GM12874 (cell line): ENCODE results near the gene SUFU.

Experiments
- TF ChIP-seq, protein P1 (sequence below): IDR thresholded peaks from 2 replicates; pipeline ENCODE4 v1.5.1; 2011; ENCODE audit warnings: low read depth, mild to moderate bottlenecking, control low read depth, low read length, moderate library complexity; ENCODE audit not compliant: insufficient read depth

The SUFU gene

GRCh38 chr10:102491136-102491535, 12.6 kb upstream of the SUFU start:
- TF ChIP-seq, protein P1, sequence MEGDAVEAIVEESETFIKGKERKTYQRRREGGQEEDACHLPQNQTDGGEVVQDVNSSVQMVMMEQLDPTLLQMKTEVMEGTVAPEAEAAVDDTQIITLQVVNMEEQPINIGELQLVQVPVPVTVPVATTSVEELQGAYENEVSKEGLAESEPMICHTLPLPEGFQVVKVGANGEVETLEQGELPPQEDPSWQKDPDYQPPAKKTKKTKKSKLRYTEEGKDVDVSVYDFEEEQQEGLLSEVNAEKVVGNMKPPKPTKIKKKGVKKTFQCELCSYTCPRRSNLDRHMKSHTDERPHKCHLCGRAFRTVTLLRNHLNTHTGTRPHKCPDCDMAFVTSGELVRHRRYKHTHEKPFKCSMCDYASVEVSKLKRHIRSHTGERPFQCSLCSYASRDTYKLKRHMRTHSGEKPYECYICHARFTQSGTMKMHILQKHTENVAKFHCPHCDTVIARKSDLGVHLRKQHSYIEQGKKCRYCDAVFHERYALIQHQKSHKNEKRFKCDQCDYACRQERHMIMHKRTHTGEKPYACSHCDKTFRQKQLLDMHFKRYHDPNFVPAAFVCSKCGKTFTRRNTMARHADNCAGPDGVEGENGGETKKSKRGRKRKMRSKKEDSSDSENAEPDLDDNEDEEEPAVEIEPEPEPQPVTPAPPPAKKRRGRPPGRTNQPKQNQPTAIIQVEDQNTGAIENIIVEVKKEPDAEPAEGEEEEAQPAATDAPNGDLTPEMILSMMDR, result no peak

- TF ChIP-seq, protein P1, result no peak
These were observed 11.3 kb upstream of the SUFU start for GRCh38 chr10:102492344-102492939.

DNA sequence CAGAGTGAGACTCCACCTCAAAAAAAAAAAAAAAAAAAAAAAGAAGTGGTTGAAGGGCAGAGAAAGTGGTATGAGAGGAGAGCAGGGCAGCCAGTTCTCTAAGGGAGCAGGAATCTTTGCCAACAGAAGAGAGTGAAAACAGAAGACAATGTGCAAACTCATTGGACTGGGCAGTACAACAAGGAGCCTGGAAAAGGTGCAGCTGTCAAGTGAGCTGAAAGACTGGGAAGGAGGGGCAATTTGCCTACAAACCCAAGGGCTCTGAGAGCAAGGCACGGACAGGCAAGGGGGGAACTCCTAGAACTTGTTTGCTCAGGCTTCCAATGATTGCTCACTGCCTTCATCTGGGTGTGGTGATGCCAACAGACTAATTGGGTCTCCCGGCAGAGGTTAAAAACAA, 10.8 kb upstream of the SUFU start:
- TF ChIP-seq, protein P1, result no peak

- TF ChIP-seq, protein P1, result no peak
These were observed 10.0 kb upstream of the SUFU start for GRCh38 chr10:102493771-102494170.

DNA sequence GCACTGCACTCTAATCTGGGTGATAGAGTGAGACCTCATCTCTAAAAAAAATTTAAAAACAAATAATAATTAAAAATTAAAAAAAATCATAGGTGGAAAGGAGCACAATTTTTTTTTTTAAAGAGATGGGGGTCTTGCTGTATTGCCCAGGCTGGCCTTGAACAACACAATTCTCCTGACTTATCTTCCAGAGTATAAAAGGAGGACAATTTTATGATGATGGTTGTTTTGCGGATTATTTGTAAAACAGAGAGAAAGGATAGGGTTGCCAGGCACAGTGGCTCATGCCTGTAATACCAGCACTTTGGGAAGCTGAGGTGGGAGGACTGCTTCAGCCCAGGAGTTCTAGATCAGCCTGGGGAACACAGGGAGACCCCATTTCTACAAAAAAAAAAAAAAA, 6.2 kb upstream of the SUFU start:
- TF ChIP-seq, protein P1, result no peak

DNA sequence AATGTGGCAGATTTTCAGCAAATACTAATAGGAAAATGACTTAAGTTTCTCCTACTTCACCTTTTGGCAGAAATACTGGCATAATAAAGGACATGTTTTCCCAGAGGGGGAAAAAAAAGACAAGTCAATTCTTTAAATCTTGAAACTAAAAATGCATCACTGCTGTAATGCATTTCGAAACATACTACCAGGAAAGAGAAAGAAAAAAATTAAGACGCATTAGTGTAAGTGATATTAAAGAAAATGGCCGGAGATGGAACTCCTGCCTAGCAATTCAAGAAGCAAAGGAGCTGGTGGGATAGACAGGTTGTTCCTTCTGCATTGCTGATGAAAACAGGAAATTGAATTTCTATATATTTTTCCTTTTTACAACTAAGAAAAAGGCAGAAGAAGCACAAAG, 4.4 kb upstream of the SUFU start:
- TF ChIP-seq, protein P1, result no peak

GRCh38 chr10:102501201-102502028, 2.4 kb upstream of the SUFU start:
- TF ChIP-seq, protein P1, result no peak
